Measurements from ENCODE around the gene CHST7. TPM values are rescaled to one million over a fixed set of nuclear protein-coding genes. Genes with fewer than 3 reads are reported as not detected.

CHST7 gene
- total RNA-seq, 1 donor from 2014 or later, result 4.3 TPM

Small RNAs within 50 kb of the gene (small RNA-seq; reads per million reads assigned to genes)
- gene RF00017 (ENCODE audit: low replicate concordance), result not detected

Other genes with a start within 250 kb of the CHST7 start
- 5.1 TPM for gene ZNF674, start 28.3 kb upstream of the CHST7 start, total RNA-seq
- 4.1 TPM for gene SLC9A7, start 185.4 kb downstream of the CHST7 start, total RNA-seq

Data from skin of body (tissue), 2 donors.